ENCODE data around the gene INTS7.
A peak's percentile ranks its signal among the peaks of the same experiment; 100 is the strongest.

INTS7 gene

DNA sequence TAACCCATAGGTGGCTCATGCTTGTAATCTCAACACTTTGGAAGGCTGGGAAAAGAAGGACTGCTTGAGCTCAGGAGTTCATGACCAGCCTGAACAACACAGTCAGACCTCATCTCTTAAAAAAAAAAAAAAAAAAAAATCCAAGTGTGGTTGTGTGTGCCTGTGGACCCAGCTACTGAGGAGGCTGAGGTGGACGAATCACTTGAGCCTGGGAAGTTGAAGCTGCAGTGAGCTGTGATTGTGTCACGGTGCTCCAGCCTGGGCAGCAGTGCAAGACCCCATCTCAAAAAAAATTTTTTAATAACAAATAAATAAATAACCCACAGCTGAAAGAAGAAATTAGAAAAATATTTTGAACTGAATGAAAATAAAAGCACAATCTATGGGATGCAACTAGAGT is 13.8 kb downstream of the INTS7 start:
- no peak overlapping the region for H3K4me3 ChIP-seq (ENCODE audit: low read depth, low read length)
- TF ChIP-seq CTCF (IDR thresholded peaks at IDR 0.05; ENCODE audit: borderline replicate concordance, insufficient read depth, low read depth, low read length), result no peak

DNA sequence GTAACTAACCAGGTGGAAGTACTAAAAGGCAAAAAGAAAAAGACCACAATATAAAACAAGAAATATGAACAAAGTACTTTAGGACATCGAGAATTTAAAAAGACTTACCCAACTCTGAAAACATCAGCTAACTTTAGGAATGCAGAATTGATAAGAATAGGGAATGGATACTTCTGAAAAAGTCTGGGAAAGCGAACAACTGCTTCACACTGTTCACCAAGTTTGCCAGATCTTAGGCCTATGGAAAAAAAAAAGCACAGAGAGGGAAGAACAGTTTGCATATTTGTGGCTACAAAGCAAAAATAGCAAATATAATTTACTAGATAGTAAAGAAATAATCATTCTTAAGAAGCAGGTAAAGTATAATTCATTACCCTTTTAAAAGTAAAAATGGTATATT is 14.4 kb downstream of the INTS7 start:
- no peak overlapping the region for H3K4me3 ChIP-seq (ENCODE audit: low read depth, low read length)
- TF ChIP-seq CTCF (IDR thresholded peaks at IDR 0.05; ENCODE audit: borderline replicate concordance, insufficient read depth, low read depth, low read length), result no peak

DNA sequence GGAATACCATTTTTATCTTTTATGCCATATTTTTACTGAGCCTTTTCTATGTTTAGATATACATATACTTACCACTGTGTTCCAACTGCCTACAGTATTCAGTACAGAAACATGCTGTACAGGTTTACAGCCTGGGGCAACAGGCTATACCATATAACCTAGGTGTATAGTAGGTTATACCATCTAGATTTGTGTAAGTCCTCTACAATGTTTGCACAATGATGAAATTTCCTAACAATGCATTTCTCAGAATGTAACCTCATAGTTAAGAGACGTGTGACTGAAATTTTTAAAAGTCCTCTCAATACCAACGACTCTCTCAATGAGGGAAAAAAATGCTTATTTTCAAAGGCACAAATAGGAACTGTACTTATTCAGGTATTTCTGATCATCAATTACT is 21.7 kb downstream of the INTS7 start:
- H3K4me3 ChIP-seq (ENCODE audit: low read depth, low read length), result no peak overlapping the region
- no peak for TF ChIP-seq CTCF (IDR thresholded peaks at IDR 0.05; ENCODE audit: borderline replicate concordance, insufficient read depth, low read depth, low read length)

- peak; percentile 98 for TF ChIP-seq CTCF (IDR thresholded peaks at IDR 0.05; ENCODE audit: borderline replicate concordance, insufficient read depth, low read depth, low read length)
- no peak overlapping the region for H3K4me3 ChIP-seq (ENCODE audit: low read depth, low read length)
These were observed 23.2 kb downstream of the INTS7 start for GRCh38 chr1:212012034-212012740.

DNA sequence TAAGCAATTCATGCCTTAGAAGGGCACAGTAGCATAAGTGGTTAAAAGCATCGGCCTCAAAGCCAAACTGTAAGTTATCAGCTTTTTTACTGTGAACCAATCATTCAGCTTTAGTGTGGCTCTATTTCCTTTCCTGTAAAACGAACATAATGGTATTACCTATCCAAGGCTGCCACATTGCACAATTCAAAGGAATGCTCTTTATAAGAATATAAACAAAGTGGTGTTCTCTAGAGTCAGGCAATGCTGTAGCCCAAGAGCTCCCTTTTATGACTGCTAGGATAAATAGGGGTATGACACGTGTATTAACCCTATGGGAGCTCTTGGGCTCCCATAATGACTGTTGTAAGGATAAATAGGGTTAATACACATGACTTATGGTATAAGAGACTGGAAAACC is 25.4 kb downstream of the INTS7 start:
- H3K4me3 ChIP-seq (ENCODE audit: low read depth, low read length), result no peak overlapping the region
- no peak for TF ChIP-seq CTCF (IDR thresholded peaks at IDR 0.05; ENCODE audit: borderline replicate concordance, insufficient read depth, low read depth, low read length)

- H3K4me3 ChIP-seq (ENCODE audit: low read depth, low read length), result no peak overlapping the region
- no peak for TF ChIP-seq CTCF (IDR thresholded peaks at IDR 0.05; ENCODE audit: borderline replicate concordance, insufficient read depth, low read depth, low read length)
These were observed 25.8 kb downstream of the INTS7 start for GRCh38 chr1:212009561-212009960.

DNA sequence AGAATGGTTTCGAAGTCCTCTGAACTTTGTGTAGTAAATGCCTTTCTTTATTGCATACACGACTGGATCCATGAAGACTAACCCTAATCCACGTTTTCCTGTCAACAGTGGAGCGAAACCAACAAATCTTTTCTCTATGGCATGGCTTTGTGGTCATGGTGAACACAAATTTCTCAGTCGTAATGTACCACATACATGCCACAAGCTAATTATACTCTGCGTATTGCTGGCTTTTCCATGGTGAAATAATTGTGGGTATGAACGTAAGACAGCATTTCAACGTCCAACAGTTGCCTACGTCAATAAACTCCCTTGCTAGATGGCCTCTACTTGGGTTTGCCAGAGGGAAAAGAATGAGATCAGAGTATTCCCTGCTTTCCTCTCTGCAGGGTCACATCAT is 27.5 kb downstream of the INTS7 start:
- TF ChIP-seq CTCF (IDR thresholded peaks at IDR 0.05; ENCODE audit: borderline replicate concordance, insufficient read depth, low read depth, low read length), result no peak
- no peak overlapping the region for H3K4me3 ChIP-seq (ENCODE audit: low read depth, low read length)
